ENCODE data around the gene ERVK3-1.
"Not testable (repeated sequence)": the region's sequence is repeated elsewhere in the genome, so short reads cannot be mapped to it uniquely, and the experiment has no call there.

ERVK3-1 gene

DNA sequence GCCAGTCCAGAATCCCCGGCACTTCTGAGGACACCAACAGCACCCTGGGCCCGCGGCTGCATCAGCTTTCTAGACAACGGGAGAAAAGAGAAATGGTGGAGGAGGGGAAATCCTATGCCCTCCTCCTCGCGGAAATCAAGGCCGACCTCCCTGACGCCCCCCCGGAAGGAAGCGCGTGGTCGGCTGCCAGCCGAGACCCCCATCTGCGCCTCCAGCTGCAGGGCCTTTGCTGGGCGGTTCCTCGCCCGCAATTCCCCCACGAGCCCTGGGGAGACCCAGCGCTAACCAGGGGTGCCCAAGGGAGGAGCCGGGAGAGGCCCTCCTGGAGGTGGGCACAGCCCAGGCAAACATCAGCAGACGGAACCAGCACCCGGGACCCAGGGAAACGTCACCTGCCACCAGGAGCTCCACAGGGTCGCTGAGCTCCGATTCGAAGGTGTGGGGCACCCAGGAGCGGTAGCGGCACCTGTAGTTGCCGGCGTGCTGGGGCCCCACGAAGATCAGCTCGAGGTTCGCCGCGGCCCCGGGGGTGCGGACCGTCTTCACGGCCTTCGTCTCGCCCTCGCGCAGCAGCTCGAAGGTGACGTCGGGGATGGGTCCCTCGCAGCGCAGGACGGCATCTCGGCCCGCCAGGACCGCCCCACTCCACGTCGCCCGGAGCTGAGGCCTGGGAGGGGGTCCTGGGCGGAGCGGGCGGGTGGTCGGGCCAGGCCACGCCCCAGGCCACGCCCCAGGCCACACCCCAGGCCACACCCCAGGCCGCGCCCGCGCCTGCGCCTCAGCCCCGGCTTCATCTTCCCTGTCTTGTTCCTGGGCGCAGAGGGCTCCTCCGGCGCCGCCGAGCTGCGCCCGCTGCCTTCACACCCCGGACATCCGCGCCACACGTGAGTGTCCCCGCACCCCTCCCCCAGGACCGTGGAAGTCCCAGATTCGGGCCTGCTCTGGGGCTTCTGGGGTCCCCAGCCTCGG, 42.1 kb downstream of the ERVK3-1 start:
- peak; percentile 71 to 84 (median 82) for DNase-seq

GRCh38 chr19:58348080-58348479, 42.9 kb downstream of the ERVK3-1 start:
- not testable (repeated sequence) for DNase-seq

- no peak for DNase-seq
Observed at GRCh38 chr19:58349590-58349989, 44.4 kb downstream of the ERVK3-1 start.

GRCh38 chr19:58350001-58350861, 45.1 kb downstream of the ERVK3-1 start:
- DNase-seq: no peak

DNA sequence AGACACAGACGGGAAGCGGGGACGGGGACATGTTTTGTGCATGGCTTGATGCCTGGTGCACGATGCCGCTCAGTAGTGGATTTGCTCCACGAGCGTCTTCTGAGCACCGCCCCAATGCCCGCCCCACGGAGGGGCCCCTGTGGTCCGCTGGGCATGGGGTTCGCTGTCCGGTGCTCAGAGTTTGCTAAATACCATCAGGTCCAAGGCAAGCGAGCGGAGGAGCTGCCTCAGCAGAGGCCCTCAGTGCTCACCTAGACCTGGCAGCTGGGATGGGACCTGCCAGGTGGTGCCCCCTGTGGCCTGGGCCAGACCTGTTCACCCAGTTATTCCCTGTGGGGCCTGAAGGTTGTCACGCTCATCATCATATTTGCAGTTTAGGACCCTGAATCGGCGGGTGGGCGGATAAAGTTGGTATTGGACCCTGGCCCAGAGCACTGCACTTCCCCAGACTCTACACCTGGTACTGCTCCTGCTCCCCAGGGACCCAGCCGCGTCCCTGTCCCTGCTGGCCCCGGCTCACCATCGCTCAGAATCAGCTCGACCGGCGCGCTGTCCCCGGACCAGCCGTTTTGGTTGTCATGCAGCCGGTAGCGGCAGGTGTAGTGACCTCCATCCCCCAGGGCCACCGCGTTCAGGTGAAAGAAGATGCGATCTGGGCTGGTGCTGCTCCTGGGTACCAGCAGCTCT, 45.8 kb downstream of the ERVK3-1 start:
- no peak for DNase-seq

DNA sequence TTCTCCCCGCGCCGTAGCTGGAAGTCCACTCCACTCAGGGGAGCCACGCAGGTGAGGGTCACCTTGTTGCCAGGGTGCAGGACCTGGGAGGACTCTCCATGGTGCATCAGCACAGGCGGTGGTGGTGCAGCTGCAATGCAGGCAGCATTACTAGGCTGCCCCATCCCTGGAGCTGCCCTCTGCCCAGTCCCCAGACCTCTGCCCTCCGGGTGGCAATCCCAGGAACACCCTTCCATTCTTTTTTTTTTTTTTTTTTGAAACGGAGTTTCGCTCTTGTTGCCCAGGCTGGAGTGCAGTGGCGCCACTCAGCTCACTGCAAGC, 46.3 kb downstream of the ERVK3-1 start:
- no peak for DNase-seq

DNA sequence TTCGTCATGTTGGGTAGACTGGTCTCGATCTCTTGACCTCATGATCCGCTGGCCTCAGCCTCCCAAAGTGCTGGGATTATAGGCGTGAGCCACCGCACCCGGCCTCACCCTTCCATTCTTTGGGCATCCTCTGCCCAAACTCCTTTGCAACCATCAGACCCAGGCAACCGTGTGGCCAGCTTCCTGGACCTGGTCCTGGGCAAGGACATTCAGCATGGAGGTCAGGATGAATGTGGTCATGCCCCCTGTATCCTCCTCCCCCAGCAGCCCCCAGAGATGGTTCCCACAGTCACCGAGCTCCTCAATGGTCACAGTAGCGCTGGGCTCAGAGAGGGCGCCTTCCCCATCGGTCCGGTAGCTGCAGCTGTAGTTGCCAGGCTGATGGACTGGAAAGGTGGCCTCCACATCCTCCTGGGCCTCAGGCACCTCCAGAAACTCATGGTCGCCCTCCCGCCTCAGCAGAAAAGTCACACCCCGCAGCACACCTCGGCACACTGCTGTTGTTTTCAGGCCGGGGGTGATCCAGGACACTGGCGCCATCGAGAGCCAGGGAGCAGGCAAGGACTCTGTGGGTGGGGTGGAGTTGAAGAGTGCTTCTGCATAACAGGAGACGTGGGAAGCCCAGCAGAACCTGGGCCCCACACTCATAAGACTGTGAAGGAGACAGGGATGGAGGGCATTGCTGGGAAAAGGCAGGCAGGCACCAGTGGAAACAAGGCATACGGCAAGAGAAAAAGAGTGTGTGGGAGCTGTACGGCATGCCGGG, 47.0 kb downstream of the ERVK3-1 start:
- no peak for DNase-seq

DNA sequence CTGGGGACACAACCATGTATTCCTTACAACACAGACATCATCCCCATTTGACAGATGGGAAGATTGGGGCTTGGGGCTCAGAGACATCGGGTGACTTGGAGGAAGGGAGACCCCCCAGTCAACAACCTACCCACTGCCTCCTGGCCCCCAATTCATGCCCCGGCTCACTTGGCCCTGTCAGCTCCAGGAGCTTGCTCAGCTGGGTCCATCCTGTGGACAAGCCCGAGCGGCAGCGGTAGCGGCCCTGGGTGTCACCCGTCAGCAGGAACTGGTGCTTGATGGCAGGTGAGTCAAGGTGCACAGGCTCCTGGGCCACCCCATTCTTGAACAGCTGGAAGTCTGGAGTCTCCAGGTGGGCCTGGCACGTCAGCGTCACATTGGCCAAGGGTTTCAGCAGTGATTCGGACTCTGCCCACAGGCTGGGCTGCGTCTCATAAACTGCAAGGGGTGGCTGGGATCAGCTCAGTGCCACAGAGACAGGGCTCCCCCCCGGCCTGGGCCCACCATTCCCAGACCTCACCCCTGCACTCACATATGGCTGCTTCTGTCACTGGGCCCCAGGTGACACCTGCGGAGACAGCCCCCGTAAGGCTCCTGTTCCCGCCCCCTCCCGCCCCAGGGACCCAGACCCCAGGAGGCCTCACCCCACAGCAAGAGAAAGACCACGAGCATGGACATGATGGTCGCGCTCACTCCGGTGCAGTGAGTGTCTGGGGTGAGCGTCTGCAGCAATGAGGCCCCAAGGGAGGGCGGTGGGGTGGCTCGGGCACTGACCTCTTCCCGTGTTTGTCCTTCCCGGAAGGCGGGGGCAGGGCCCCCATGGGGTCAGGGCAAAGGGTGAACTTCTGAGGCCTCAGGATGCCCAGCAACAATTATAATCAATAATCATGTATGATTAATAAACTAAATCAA, 47.8 kb downstream of the ERVK3-1 start, which contains the start of gene A1BG:
TSS of gene A1BG (minus strand) at position 733 of the 912 bp plus-strand sequence. CDS start at position 678, 55 bp downstream.
- DNase-seq: no peak

DNA sequence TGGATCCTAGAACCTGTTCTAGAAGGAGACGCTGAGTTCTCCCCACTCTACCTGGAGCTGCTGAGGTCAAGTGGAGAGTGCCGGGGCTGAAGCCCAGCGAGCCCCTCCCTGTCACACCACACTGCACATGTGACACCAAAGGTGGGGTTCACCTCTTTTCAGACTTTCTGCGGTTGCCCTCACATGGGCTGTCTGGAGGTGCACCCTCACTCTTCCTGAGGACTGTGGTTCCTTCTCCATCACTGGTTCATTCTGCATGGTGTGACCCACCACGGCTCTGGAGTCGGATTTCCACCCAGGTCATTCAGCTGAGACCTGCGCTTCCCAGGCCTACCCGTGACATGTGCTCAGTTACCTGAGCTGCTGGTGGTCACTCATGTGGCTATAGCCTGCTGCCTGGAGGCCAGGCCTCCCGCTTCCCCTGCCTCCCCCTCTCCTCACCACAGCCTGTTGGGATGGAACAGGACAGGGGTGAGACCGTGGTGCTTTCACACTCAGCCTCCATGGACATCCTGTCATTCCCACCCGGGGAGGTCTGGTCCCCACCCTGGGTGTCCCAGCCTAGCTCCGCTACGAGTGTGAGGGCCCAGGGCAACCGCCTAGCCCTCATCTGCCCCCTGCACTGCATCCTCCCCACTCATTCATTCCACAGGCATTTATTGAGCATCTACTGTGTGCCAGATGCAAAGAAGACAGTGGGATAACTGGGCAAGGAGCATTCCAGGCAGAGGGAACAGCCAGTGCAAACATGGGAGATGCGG, 48.7 kb downstream of the ERVK3-1 start:
- no peak for DNase-seq

DNA sequence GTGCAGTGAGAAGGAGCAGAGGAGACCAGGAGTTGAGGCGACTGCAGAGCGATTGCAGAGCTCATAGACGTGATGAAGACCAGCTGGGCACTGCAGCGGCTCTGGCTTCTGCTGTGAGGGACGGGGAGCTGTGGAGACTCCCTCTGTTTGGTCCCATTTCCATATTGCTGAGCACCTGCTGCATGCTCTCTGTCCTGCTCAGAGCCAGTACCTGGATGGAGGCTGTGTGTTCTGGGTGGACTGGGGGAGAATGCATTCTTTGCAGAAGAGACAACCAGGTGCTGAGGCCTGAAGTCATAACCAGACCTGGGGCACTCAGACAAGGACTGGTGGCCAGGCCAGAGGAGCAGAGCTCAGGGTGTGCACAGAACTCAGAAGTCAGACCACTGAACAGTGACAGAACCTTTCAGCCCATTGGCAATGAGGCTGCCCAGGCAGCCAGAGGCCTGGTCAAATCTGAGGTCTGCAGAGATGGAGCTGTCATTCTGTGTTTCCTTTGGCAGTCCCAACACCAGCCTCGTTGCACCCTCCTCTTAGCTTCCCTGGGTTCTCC, 49.4 kb downstream of the ERVK3-1 start:
- DNase-seq: no peak

- no peak for DNase-seq
Observed at GRCh38 chr19:58355215-58355796, 50.1 kb downstream of the ERVK3-1 start.

- no peak for DNase-seq
Observed at GRCh38 chr19:58355908-58356765, 51.0 kb downstream of the ERVK3-1 start.

DNA sequence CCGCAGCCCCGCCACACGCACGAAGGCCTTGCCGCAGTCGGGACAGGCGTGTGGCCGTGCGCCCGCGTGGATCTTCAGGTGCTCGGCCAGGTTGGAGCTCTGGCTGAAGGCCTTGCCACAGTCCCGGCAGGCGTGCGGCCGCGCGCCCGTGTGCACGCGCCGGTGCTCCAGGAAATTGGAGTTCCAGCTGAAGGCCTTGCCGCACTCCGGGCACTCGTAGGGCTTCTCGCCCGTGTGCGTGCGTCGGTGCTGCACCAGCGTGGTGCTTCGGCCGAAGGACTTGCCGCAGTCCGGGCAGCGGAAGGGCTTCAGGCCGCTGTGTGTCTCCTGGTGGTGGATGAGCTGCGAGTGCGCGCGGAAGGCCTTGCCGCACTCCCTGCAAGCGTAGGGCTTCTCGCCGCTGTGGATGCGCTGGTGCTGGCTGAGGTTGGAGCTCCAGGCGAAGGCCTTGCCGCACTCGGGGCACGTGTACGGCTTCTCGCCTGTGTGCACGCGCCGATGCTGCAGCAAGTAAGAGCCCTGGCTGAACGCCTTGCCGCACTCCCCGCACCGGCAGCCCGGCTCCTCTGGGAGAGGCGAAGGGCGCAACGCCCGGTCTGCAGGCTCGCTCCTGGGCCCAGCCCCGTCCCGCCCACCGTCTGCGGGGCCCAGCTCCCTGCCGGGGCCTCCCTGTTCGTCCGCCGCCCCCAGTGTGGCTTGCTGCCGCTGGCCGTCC, 51.7 kb downstream of the ERVK3-1 start:
- DNase-seq: no peak

DNA sequence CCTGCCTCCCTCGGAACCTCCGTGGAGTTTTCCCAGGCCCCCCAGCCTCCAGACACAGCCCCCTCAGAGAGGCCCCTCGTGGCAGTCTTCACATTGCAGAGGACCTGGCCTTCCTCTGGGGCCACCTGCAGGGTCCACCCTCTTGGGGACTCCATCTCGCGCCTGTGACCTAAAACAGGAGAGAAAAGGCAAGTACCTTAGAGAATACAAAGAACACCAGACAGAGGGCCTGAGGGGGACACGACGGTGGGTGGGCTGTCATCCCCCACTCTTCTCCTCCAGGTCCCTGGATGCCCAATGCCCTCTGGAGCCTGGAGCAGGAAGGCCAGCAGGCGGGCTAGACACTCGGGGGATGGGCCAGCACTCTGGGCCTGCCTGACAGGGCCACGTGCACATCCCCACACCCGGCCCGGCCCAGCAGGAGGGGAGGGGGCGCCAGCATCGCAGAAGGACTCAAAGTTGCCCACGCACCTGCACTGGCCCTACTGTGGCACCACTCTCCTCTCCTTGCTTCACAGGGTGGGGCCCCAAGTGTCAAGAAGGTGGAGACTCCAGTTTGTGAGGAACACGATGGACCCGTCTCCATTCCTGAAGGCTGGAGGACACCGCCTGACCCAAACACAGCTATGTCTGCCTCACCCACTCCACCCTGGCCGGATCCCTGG, 52.4 kb downstream of the ERVK3-1 start:
- DNase-seq: no peak

- DNase-seq: peak in 1 of 3 experiments; percentile 79
Observed at GRCh38 chr19:58361900-58362271, 56.7 kb downstream of the ERVK3-1 start.

- peak; percentile 98 for DNase-seq
Observed at GRCh38 chr19:58362272-58362994, 57.3 kb downstream of the ERVK3-1 start, which contains the start of gene ZNF497. ZNF497 (minus strand) TSS chr19:58362751; CDS start chr19:58357635, 5,116 bp downstream.

- no peak for DNase-seq
Observed at GRCh38 chr19:58364146-58364545, 59.0 kb downstream of the ERVK3-1 start.
